HepG2 (cell line): ENCODE results near the gene ZNF440. TPM values are rescaled to one million over a fixed set of nuclear protein-coding genes. Genes with fewer than 3 reads are reported as not detected.
A peak's percentile ranks its signal among the peaks of the same experiment; 100 is the strongest.

Experiments
- AHDC1 ChIP-seq: sonication (generic); formaldehyde crosslinking; IDR thresholded peaks from 2 replicates; pipeline ENCODE4 v1.5.1; 2020; ENCODE audit warnings: mild to moderate bottlenecking, missing genetic modification reagents, borderline replicate concordance
- ASH2L ChIP-seq: fragments of 300-600, 200-600 bp; sonication (generic); IDR thresholded peaks from 2 replicates; pipeline ENCODE4 v1.7.0; 2017; ENCODE audit warnings: low read depth, mild to moderate bottlenecking, moderate library complexity, mixed read lengths, low read length; ENCODE audit not compliant: insufficient read length
- BATF2 ChIP-seq: sonication (generic); formaldehyde crosslinking; IDR thresholded peaks from 2 replicates; pipeline ENCODE4 v1.8.0; 2022; ENCODE audit warnings: mild to moderate bottlenecking, missing genetic modification reagents, moderate library complexity
- CAMTA2 ChIP-seq: sonication (generic); formaldehyde crosslinking; IDR thresholded peaks from 2 replicates; pipeline ENCODE4 v1.4.0; 2020; ENCODE audit warnings: mild to moderate bottlenecking, missing genetic modification reagents, borderline replicate concordance
- CCDC6 ChIP-seq: sonication (generic); formaldehyde crosslinking; IDR thresholded peaks from 2 replicates; pipeline ENCODE4 v1.8.1; 2022; ENCODE audit warnings: mild to moderate bottlenecking, missing genetic modification reagents, moderate library complexity
- IKZF5 ChIP-seq: IDR thresholded peaks from 2 replicates; pipeline ENCODE4 v1.6.1; 2018; ENCODE audit warnings: missing genetic modification reagents, mild to moderate bottlenecking, missing compliant biosample characterization
- KLF11 ChIP-seq: IDR thresholded peaks from 2 replicates; pipeline ENCODE4 v1.6.1; 2016; ENCODE audit warnings: missing compliant biosample characterization
- MIER2 ChIP-seq: IDR thresholded peaks from 2 replicates; pipeline ENCODE4 v1.6.1; 2016; ENCODE audit warnings: missing biosample characterization, missing genetic modification reagents
- RFXANK ChIP-seq: IDR thresholded peaks from 2 replicates; pipeline ENCODE4 v1.6.1; 2016
- ZBTB2 ChIP-seq: sonication (generic); formaldehyde crosslinking; IDR thresholded peaks from 2 replicates; pipeline ENCODE4 v1.8.0; 2022; ENCODE audit warnings: low read depth, missing genetic modification reagents
- ZFP1 ChIP-seq: IDR thresholded peaks from 2 replicates; pipeline ENCODE4 v1.6.1; 2016
- ZFP91 ChIP-seq: sonication (generic); formaldehyde crosslinking; IDR thresholded peaks from 2 replicates; pipeline ENCODE4 v1.9.0; 2022; ENCODE audit warnings: missing genetic modification reagents, mild to moderate bottlenecking, borderline replicate concordance
- ZMAT3 ChIP-seq: sonication (generic); formaldehyde crosslinking; conservative IDR thresholded peaks from 2 replicates; pipeline ENCODE4 v1.7.0; 2021; ENCODE audit warnings: missing genetic modification reagents
- ZMAT5 ChIP-seq: sonication (generic); formaldehyde crosslinking; IDR thresholded peaks from 2 replicates; pipeline ENCODE4 v1.5.0; 2020; ENCODE audit warnings: mild to moderate bottlenecking, low read depth, missing genetic modification reagents, borderline replicate concordance
- ZNF205 ChIP-seq: IDR thresholded peaks from 2 replicates; pipeline ENCODE4 v1.6.1; 2018; ENCODE audit warnings: missing biosample characterization, missing genetic modification reagents
- ZNF619 ChIP-seq: sonication (generic); formaldehyde crosslinking; IDR thresholded peaks from 2 replicates; pipeline ENCODE4 v1.4.0; 2020; ENCODE audit warnings: mild to moderate bottlenecking, missing genetic modification reagents
- ZNF781 ChIP-seq: sonication (generic); formaldehyde crosslinking; IDR thresholded peaks from 2 replicates; pipeline ENCODE4 v1.5.1; 2020; ENCODE audit warnings: borderline replicate concordance, mild to moderate bottlenecking, missing genetic modification reagents; ENCODE audit errors: not compliant biosample characterization
- ZNF891 ChIP-seq: sonication (generic); formaldehyde crosslinking; IDR thresholded peaks from 2 replicates; pipeline ENCODE4 v1.5.0; 2020; ENCODE audit warnings: mild to moderate bottlenecking, missing genetic modification reagents
- polyA plus RNA-seq, 8 experiments: library from polyadenylated mRNA; depleted of rRNA in 3 of 8; stranded (reverse) in 7 of 8; unstranded in 1 of 8; fragments of >200 nt; fragmentation: Illumina TruSeq in 4 of 8; extraction: Trizol in 4 of 8; gene quantifications; 2 replicates each; pipeline versions ENCODE4 v1.2.1 to v1.2.3, GENCODE V29; 2011 to 2016; ENCODE audit warnings: low read depth in 4 of 8, missing spikeins in 1 of 8, mixed read lengths in 1 of 8; ENCODE audit not compliant: insufficient read depth in 1 of 8
- total RNA-seq, 5 experiments: library from RNA; depleted of rRNA; stranded (reverse); fragments of >200 nt; fragmentation: Illumina TruSeq; extraction: Trizol; gene quantifications; 2 replicates each; pipeline ENCODE4 v1.2.3, GENCODE V29; 2016; ENCODE audit warnings: low read depth in 1 of 5

The ZNF440 gene
- total and polyA plus RNA-seq, 2 of the 13 experiments (the other 11 are each of a cell fraction or from before 2014, with no cell fraction given): 2.7 to 12.4 TPM

- TF ChIP-seq IKZF5 (CRISPR knock-in tag) (peak; percentile 71), ZFP1 (CRISPR knock-in tag) (0 out of 2 replicates have a peak, but pooled peaks have one; percentile 61), AHDC1 (no peak), KLF11 (peak; percentile 54; the same call in 1 of the 2 replicates), ZMAT5 (CRISPR knock-in tag) (no peak), ZBTB2 (CRISPR knock-in tag) (no peak), BATF2 (CRISPR knock-in tag) (no peak), ZNF781 (CRISPR knock-in tag) (peak; percentile 23), CAMTA2 (CRISPR knock-in tag) (0 out of 2 replicates have a peak, but pooled peaks have one; percentile 83), ASH2L (peak; percentile 74), ZFP91 (CRISPR knock-in tag) (peak; percentile 85), ZMAT3 (peak; percentile 51; the same call in 1 of the 2 replicates), ZNF205 (CRISPR knock-in tag) (peak; percentile 51; the same call in 1 of the 2 replicates), ZNF891 (no peak; the same call in 1 of the 2 replicates), ZNF619 (CRISPR knock-in tag) (peak; percentile 47; the same call in 1 of the 2 replicates), RFXANK (CRISPR knock-in tag) (no peak), CCDC6 (CRISPR knock-in tag) (peak; percentile 79; the same call in 1 of the 2 replicates), MIER2 (CRISPR knock-in tag) (peak; percentile 73)
Observed at GRCh38 chr19:11814029-11814699, at the start of gene ZNF440 (continued).
